Measurements from ENCODE around the gene SH3GLB1. TPM values are rescaled to one million over a fixed set of nuclear protein-coding genes. Genes with fewer than 3 reads are reported as not detected.

SH3GLB1 gene
- total RNA-seq, 1 donor from 2014 or later, result 120 TPM

- no peak for FAIRE-seq
- no peak for DNase-seq (ENCODE audit: low spot score in 2 of 2)
Measured at GRCh38 chr1:86769065-86769464, 64.7 kb downstream of the SH3GLB1 start.

- FAIRE-seq (no peak), DNase-seq (ENCODE audit: low spot score in 2 of 2) (no peak)
Measured at GRCh38 chr1:86773341-86774288, 69.2 kb downstream of the SH3GLB1 start.

- FAIRE-seq (no peak), DNase-seq (ENCODE audit: low spot score in 2 of 2) (peak in 1 of 2 donors; percentile 2)
Measured at GRCh38 chr1:86774305-86775295, 70.2 kb downstream of the SH3GLB1 start.

GRCh38 chr1:86775395-86775794 lies 71.0 kb downstream of the SH3GLB1 start:
- no peak for DNase-seq (ENCODE audit: low spot score in 2 of 2)

GRCh38 chr1:86776108-86776507 lies 71.7 kb downstream of the SH3GLB1 start:
- FAIRE-seq (no peak), DNase-seq (ENCODE audit: low spot score in 2 of 2) (no peak)

More at GRCh38 chr1:86775395-86775794, 71.0 kb downstream of the SH3GLB1 start:
- FAIRE-seq, result no peak

GRCh38 chr1:86778569-86779239 lies 74.3 kb downstream of the SH3GLB1 start:
- DNase-seq (ENCODE audit: low spot score in 2 of 2), result no peak
- FAIRE-seq, result no peak

- FAIRE-seq, result no peak
- no peak for DNase-seq (ENCODE audit: low spot score in 2 of 2)
Measured at GRCh38 chr1:86779308-86780191, 75.2 kb downstream of the SH3GLB1 start.

GRCh38 chr1:86782482-86782881 lies 78.1 kb downstream of the SH3GLB1 start:
- DNase-seq (ENCODE audit: low spot score in 2 of 2), result no peak
- no peak for FAIRE-seq

GRCh38 chr1:86787621-86788020 lies 83.2 kb downstream of the SH3GLB1 start:
- DNase-seq (ENCODE audit: low spot score in 2 of 2) (no peak), FAIRE-seq (no peak)

- no peak for DNase-seq (ENCODE audit: low spot score in 2 of 2)
- no peak for FAIRE-seq
Measured at GRCh38 chr1:86788300-86789206, 84.2 kb downstream of the SH3GLB1 start.

- FAIRE-seq (no peak), DNase-seq (ENCODE audit: low spot score in 2 of 2) (no peak)
Measured at GRCh38 chr1:86795316-86795715, 90.9 kb downstream of the SH3GLB1 start.

Other genes with a start within 250 kb of the SH3GLB1 start
- gene CLCA1, start 235.6 kb upstream of the SH3GLB1 start, total RNA-seq, result not detected
- gene CLCA4, start 157.5 kb upstream of the SH3GLB1 start, total RNA-seq, result not detected
- gene SELENOF, start 209.6 kb downstream of the SH3GLB1 start, total RNA-seq, result 169 TPM
- 36.7 TPM for gene HS2ST1, start 210.1 kb downstream of the SH3GLB1 start, total RNA-seq

All from frontal cortex (tissue), 4 donors.